Duodenal mucosa (tissue), 2 donors: ENCODE measurements around the gene FCRL2.

Source experiments
- H3K27ac ChIP-seq: one replicate; pipeline ENCODE4 v1.7.0; 2013; ENCODE audit warnings: low read depth, low read length
- H3K27me3 ChIP-seq, 2 donors: one replicate each; pipeline ENCODE4 v1.7.0; 2013; ENCODE audit warnings: low read length in 2 of 2, control low read depth in 1 of 2; ENCODE audit not compliant: insufficient read depth in 2 of 2, control insufficient read depth in 1 of 2
- H3K36me3 ChIP-seq, 2 donors: one replicate each; pipeline ENCODE4 v1.7.0; 2013; ENCODE audit warnings: low read length in 2 of 2, control low read depth in 1 of 2; ENCODE audit not compliant: insufficient read depth in 2 of 2, control insufficient read depth in 1 of 2
- H3K4me1 ChIP-seq, 2 donors: one replicate each; pipeline ENCODE4 v1.7.0; 2013; ENCODE audit warnings: low read length in 2 of 2, control low read depth in 1 of 2; ENCODE audit not compliant: insufficient read depth in 2 of 2, control insufficient read depth in 1 of 2
- H3K4me3 ChIP-seq, 2 donors: one replicate each; pipeline ENCODE4 v1.7.0; 2013; ENCODE audit warnings: low read length in 2 of 2, low read depth in 1 of 2
- H3K9ac ChIP-seq, 2 donors: one replicate each; pipeline ENCODE4 v1.7.0; 2013; ENCODE audit warnings: low read length in 2 of 2, low read depth in 1 of 2
- H3K9me3 ChIP-seq, 2 donors: one replicate each; pipeline ENCODE4 v1.7.0; 2013; ENCODE audit warnings: low read length in 2 of 2, control low read depth in 1 of 2; ENCODE audit not compliant: control insufficient read depth in 1 of 2

Gene FCRL2

GRCh38 chr1:157696966-157697628 is 79.8 kb downstream of the FCRL2 start:
- Histone ChIP-seq H3K4me3 (no peak overlapping the region), H3K9ac (no peak overlapping the region), H3K4me1 (no peaks in the 10 kb centered on the region), H3K27me3 (no peaks in the 10 kb centered on the region), H3K9me3 (no peaks in the 10 kb centered on the region), H3K27ac (no peak overlapping the region), H3K36me3 (no peaks in the 10 kb centered on the region)
